Measurements from ENCODE around the gene CMIP.

DNA sequence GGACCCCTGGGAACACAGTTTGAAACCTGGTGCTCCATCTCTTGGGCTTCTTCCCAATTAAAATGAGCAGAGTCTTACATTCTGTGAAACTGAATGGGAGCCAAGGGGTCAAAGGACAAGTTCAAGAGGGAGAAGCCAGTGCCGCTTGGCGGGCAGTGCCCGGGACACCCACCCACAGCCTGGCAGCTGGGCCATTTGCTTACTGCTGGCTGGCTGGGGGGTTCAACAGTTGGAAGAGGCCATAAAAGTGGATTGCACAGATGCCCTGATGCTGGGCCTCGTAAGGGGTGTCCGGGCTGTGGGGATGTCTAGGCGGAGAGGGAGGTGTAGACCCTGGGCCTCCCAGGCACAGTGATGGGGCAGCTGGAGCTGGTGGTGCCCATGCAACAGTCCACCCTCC is 52.1 kb downstream of the CMIP start:
- TF ChIP-seq, protein P1, sequence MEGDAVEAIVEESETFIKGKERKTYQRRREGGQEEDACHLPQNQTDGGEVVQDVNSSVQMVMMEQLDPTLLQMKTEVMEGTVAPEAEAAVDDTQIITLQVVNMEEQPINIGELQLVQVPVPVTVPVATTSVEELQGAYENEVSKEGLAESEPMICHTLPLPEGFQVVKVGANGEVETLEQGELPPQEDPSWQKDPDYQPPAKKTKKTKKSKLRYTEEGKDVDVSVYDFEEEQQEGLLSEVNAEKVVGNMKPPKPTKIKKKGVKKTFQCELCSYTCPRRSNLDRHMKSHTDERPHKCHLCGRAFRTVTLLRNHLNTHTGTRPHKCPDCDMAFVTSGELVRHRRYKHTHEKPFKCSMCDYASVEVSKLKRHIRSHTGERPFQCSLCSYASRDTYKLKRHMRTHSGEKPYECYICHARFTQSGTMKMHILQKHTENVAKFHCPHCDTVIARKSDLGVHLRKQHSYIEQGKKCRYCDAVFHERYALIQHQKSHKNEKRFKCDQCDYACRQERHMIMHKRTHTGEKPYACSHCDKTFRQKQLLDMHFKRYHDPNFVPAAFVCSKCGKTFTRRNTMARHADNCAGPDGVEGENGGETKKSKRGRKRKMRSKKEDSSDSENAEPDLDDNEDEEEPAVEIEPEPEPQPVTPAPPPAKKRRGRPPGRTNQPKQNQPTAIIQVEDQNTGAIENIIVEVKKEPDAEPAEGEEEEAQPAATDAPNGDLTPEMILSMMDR (IDR thresholded peaks at IDR 0.05) = no peak
- TF ChIP-seq POLR2A (IDR thresholded peaks at IDR 0.05) = no peak

Data from Peyer's patch (tissue), 4 donors.